H1 (cell line): Measurements from ENCODE around the gene LRRC42.

Source experiments
- EZH2 ChIP-seq: fragments of 200-600 bp; sonication (generic); IDR thresholded peaks from 2 replicates; pipeline ENCODE4 v1.7.1; 2012; ENCODE audit warnings: low read depth, mild to moderate bottlenecking, moderate library complexity, low read length, inconsistent platforms; ENCODE audit not compliant: severe bottlenecking
- TF ChIP-seq, protein P1 (sequence below), 3 experiments: IDR thresholded peaks; 1 replicate in 2 of 3; 2 replicates in 1 of 3; pipeline versions ENCODE4 v1.5.1 to v1.6.1; 2011; ENCODE audit warnings: low read length in 3 of 3, mild to moderate bottlenecking in 3 of 3, inconsistent platforms in 2 of 3, low read depth in 1 of 3, moderate library complexity in 1 of 3; ENCODE audit not compliant: insufficient read depth in 1 of 3; ENCODE audit errors: control extremely low read depth in 1 of 3

DNA sequence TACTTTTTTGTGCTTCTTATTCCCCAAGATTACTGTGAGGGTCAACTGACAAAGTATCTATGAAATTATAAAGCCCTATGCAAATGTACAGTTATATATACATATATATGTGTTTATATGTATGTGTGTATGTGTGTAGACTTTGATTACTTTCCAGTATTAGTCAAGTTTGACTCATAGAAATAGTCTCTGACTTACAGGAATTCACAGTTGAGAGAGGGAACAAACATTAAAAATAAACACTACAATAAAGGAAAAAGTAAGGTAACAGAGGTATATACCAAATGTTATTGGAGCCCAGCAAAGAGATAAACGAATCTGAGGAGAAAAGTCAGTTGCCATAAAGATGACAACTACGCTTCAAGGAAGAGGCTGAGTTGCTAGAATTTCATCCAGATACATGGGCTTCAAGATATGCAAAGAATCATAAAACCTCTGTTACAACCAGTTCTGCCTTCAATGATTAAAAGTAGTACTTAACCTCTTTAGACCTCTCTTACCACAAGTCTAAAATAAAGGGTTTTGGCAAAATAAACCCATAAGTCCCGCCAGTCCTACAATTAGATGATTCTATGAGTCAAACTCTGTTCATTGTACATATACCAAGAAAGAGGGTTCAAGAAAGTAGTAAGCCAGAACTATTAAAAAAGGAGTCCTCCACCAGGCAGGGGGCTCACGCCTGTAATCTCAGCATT lies 7.9 kb upstream of the LRRC42 start:
- no peak for TF ChIP-seq EZH2
- TF ChIP-seq, protein P1, sequence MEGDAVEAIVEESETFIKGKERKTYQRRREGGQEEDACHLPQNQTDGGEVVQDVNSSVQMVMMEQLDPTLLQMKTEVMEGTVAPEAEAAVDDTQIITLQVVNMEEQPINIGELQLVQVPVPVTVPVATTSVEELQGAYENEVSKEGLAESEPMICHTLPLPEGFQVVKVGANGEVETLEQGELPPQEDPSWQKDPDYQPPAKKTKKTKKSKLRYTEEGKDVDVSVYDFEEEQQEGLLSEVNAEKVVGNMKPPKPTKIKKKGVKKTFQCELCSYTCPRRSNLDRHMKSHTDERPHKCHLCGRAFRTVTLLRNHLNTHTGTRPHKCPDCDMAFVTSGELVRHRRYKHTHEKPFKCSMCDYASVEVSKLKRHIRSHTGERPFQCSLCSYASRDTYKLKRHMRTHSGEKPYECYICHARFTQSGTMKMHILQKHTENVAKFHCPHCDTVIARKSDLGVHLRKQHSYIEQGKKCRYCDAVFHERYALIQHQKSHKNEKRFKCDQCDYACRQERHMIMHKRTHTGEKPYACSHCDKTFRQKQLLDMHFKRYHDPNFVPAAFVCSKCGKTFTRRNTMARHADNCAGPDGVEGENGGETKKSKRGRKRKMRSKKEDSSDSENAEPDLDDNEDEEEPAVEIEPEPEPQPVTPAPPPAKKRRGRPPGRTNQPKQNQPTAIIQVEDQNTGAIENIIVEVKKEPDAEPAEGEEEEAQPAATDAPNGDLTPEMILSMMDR (IDR thresholded peaks at IDR 0.05; ENCODE audit: control extremely low read depth in 1 of 3, insufficient read depth in 1 of 3, low read depth in 1 of 3, low read length in 3 of 3): no peak
